Karpas-422 (cell line): ENCODE measurements around the gene SOHLH1. TPM values are rescaled to one million over a fixed set of nuclear protein-coding genes. Genes with fewer than 3 reads are reported as not detected.

Experiments used
- DNase-seq: peaks from one replicate; pipeline ENCODE4 v3.0.0-alpha.2; 2015
- H2AFZ ChIP-seq: fragments of 200-600 bp; sonication (generic); 2 replicates; pipeline ENCODE4 v1.6.1; 2014; ENCODE audit warnings: antibody characterized with exemption, low read length, mixed read lengths
- H3K27ac ChIP-seq: fragments of 200-600 bp; sonication (generic); 2 replicates; pipeline ENCODE4 v1.5.1; 2014; ENCODE audit warnings: mild to moderate bottlenecking, low read length, moderate library complexity
- H3K27me3 ChIP-seq: fragments of 200-600 bp; sonication (generic); 2 replicates; pipeline ENCODE4 v1.6.1; 2014; ENCODE audit warnings: low read length, mixed read lengths
- H3K36me3 ChIP-seq: fragments of 200-600 bp; sonication (generic); 2 replicates; pipeline ENCODE4 v1.6.1; 2014; ENCODE audit warnings: low read length, mixed read lengths; ENCODE audit not compliant: insufficient read depth
- H3K4me1 ChIP-seq: fragments of 200-600 bp; sonication (generic); 2 replicates; pipeline ENCODE4 v1.6.1; 2014; ENCODE audit warnings: mild to moderate bottlenecking, low read length, mixed read lengths
- H3K4me2 ChIP-seq: fragments of 200-600 bp; sonication (generic); 2 replicates; pipeline ENCODE4 v1.6.1; 2014; ENCODE audit warnings: low read length, low read depth, mild to moderate bottlenecking; ENCODE audit not compliant: poor library complexity, severe bottlenecking
- H3K4me3 ChIP-seq: fragments of 200-600 bp; sonication (generic); 2 replicates; pipeline ENCODE4 v1.5.1; 2014; ENCODE audit warnings: mild to moderate bottlenecking, antibody characterized with exemption, low read length, mixed read lengths
- H3K79me2 ChIP-seq: fragments of 200-600 bp; sonication (generic); 2 replicates; pipeline ENCODE4 v1.6.1; 2014; ENCODE audit warnings: mild to moderate bottlenecking, low read length, mixed read lengths
- H3K9ac ChIP-seq: fragments of 200-600 bp; sonication (generic); 2 replicates; pipeline ENCODE4 v1.6.0; 2014; ENCODE audit warnings: low read length
- H3K9me2 ChIP-seq: fragments of 200-600 bp; sonication (generic), shearing (Covaris generic); replicated peaks from 2 replicates; pipeline ENCODE4 v1.6.0; 2014; ENCODE audit warnings: mild to moderate bottlenecking, low read length, moderate library complexity; ENCODE audit not compliant: insufficient read depth
- H3K9me3 ChIP-seq: fragments of 300-700, 200-600 bp; sonication (generic); 2 replicates; pipeline ENCODE4 v1.6.1; 2014; ENCODE audit warnings: low read length, mixed read lengths
- H4K20me1 ChIP-seq: fragments of 200-600 bp; sonication (generic); 2 replicates; pipeline ENCODE4 v1.6.1; 2014; ENCODE audit warnings: mild to moderate bottlenecking, antibody characterized with exemption, low read length, low read depth; ENCODE audit not compliant: insufficient read depth
- total RNA-seq: library from RNA; depleted of rRNA; stranded (reverse); fragments of >200 nt; shearing (Covaris generic); gene quantifications from 2 replicates; pipeline ENCODE4 v1.2.3, GENCODE V29; 2014; ENCODE audit warnings: low replicate concordance; rRNA removed

SOHLH1 gene
- total RNA-seq, 1 experiment from 2014 or later = not detected

- Histone ChIP-seq H4K20me1 (no peaks in the 10 kb centered on the region), H2AFZ (no peak overlapping the region), H3K9me3 (peaks cover 33% of the 10 kb centered on the region), H3K27me3 (no peaks in the 10 kb centered on the region; the same call in 1 of the 2 replicates), H3K4me3 (no peak overlapping the region), H3K4me2 (no peak overlapping the region), H3K9me2 (no peaks in the 10 kb centered on the region), H3K4me1 (no peaks in the 10 kb centered on the region), H3K36me3 (no peaks in the 10 kb centered on the region), H3K27ac (no peak overlapping the region), H3K79me2 (no peaks in the 10 kb centered on the region), H3K9ac (no peak overlapping the region)
- peak; percentile 5 for DNase-seq
These were observed 50.5 kb downstream of the SOHLH1 start for GRCh38 chr9:135648494-135649410.

- Histone ChIP-seq H3K9ac (no peak overlapping the region), H4K20me1 (no peaks in the 10 kb centered on the region), H3K27me3 (no peaks in the 10 kb centered on the region; the same call in 1 of the 2 replicates), H3K27ac (no peak overlapping the region), H2AFZ (no peak overlapping the region), H3K4me1 (no peaks in the 10 kb centered on the region), H3K36me3 (no peaks in the 10 kb centered on the region), H3K4me2 (no peak overlapping the region), H3K4me3 (no peak overlapping the region), H3K79me2 (no peaks in the 10 kb centered on the region), H3K9me3 (peaks cover 33% of the 10 kb centered on the region), H3K9me2 (no peaks in the 10 kb centered on the region)
- DNase-seq = no peak
These were observed 51.4 kb downstream of the SOHLH1 start for GRCh38 chr9:135647884-135648283.

GRCh38 chr9:135644631-135645218 is 54.6 kb downstream of the SOHLH1 start:
- H3K9me2 ChIP-seq = no peaks in the 10 kb centered on the region
- no peak overlapping the region for H3K27ac ChIP-seq
- H3K9ac ChIP-seq = no peak overlapping the region
- H3K36me3 ChIP-seq = no peaks in the 10 kb centered on the region
- H2AFZ ChIP-seq = no peak overlapping the region
- H3K4me3 ChIP-seq = no peak overlapping the region
- no peaks in the 10 kb centered on the region for H4K20me1 ChIP-seq
- DNase-seq = no peak
- no peak overlapping the region for H3K4me2 ChIP-seq
- no peaks in the 10 kb centered on the region for H3K79me2 ChIP-seq
- no peaks in the 10 kb centered on the region for H3K4me1 ChIP-seq
- H3K27me3 ChIP-seq = no peaks in the 10 kb centered on the region; the same call in 1 of the 2 replicates
- peaks cover 27% of the 10 kb centered on the region for H3K9me3 ChIP-seq

Other genes starting within 250 kb of the SOHLH1 start
- 0.22 and 1.2 TPM in 2 replicates for gene PPP1R26, start 219.7 kb downstream of the SOHLH1 start, total RNA-seq
- gene MRPS2, start 198.8 kb downstream of the SOHLH1 start, total RNA-seq = 47.9 and 51.9 TPM in 2 replicates
- not detected in 2 replicates for gene LCN1, start 178.0 kb downstream of the SOHLH1 start, total RNA-seq
- gene OBP2A, start 153.4 kb downstream of the SOHLH1 start, total RNA-seq = not detected in 2 replicates
- not detected in 2 replicates for gene PAEP, start 137.7 kb downstream of the SOHLH1 start, total RNA-seq
- gene GLT6D1, start 59.9 kb downstream of the SOHLH1 start, total RNA-seq = not detected in 2 replicates
- not detected in 2 replicates for gene LCN9, start 36.2 kb downstream of the SOHLH1 start, total RNA-seq
- not detected in 2 replicates for gene KCNT1, start 2.7 kb upstream of the SOHLH1 start, total RNA-seq
- 24.8 and 26.9 TPM in 2 replicates for gene CAMSAP1, start 208.1 kb upstream of the SOHLH1 start, total RNA-seq